DOHH2 (cell line): ENCODE data around the gene PLB1.

ENCODE experiments used
- H3F3A ChIP-seq: fragments of 200-600 bp; sonication (generic), shearing (Covaris generic); 2 replicates; pipeline ENCODE4 v1.6.0; 2016; ENCODE audit warnings: antibody characterized with exemption, mild to moderate bottlenecking; ENCODE audit not compliant: control insufficient read depth, insufficient read depth
- H3K27ac ChIP-seq: fragments of 200-600 bp; sonication (generic); 2 replicates; pipeline ENCODE4 v1.5.1; 2014; ENCODE audit warnings: low read depth, mild to moderate bottlenecking, low read length, moderate library complexity
- H3K27me3 ChIP-seq: fragments of 200-600 bp; sonication (generic); 2 replicates; pipeline ENCODE4 v1.6.1; 2014; ENCODE audit warnings: mild to moderate bottlenecking, low read length, mixed read lengths; ENCODE audit not compliant: control insufficient read depth
- H3K36me3 ChIP-seq: fragments of 200-600 bp; sonication (generic); 2 replicates; pipeline ENCODE4 v1.6.1; 2014; ENCODE audit warnings: mild to moderate bottlenecking, low read length, moderate library complexity, mixed read lengths; ENCODE audit not compliant: control insufficient read depth
- H3K4me1 ChIP-seq: fragments of 200-600 bp; sonication (generic); 2 replicates; pipeline ENCODE4 v1.6.1; 2014; ENCODE audit warnings: mild to moderate bottlenecking, low read length, mixed read lengths; ENCODE audit not compliant: control insufficient read depth
- H3K4me2 ChIP-seq: fragments of 200-600 bp; sonication (generic); 2 replicates; pipeline ENCODE4 v1.6.0; 2014; ENCODE audit warnings: mild to moderate bottlenecking, low read length, moderate library complexity
- H3K4me3 ChIP-seq: fragments of 200-600 bp; sonication (generic); 2 replicates; pipeline ENCODE4 v1.5.1; 2014; ENCODE audit warnings: mild to moderate bottlenecking, low read length, mixed read lengths
- H3K79me2 ChIP-seq: fragments of 200-600 bp; sonication (generic); 2 replicates; pipeline ENCODE4 v1.6.1; 2014; ENCODE audit warnings: mild to moderate bottlenecking, low read length, mixed read lengths; ENCODE audit not compliant: control insufficient read depth
- H3K9me2 ChIP-seq: fragments of 200-600 bp; sonication (generic); replicated peaks from 2 replicates; pipeline ENCODE4 v1.6.1; 2014; ENCODE audit warnings: mild to moderate bottlenecking, low read length, mixed read lengths; ENCODE audit not compliant: control insufficient read depth
- H3K9me3 ChIP-seq: fragments of 200-600 bp; sonication (generic); 2 replicates; pipeline ENCODE4 v1.6.1; 2014; ENCODE audit warnings: antibody characterized with exemption, low read length, mixed read lengths; ENCODE audit not compliant: control insufficient read depth, insufficient read depth
- H4K20me1 ChIP-seq: fragments of 200-600 bp; sonication (generic); 2 replicates; pipeline ENCODE4 v1.6.0; 2014; ENCODE audit warnings: low read depth, mild to moderate bottlenecking, antibody characterized with exemption, low read length, moderate library complexity; ENCODE audit not compliant: control insufficient read depth, insufficient read depth
- CTCF ChIP-seq: fragments of 200-600 bp; sonication (generic); IDR thresholded peaks from one replicate; pipeline ENCODE4 v1.5.1; 2014; ENCODE audit warnings: antibody characterized with exemption, mild to moderate bottlenecking, low read depth, low read length; ENCODE audit not compliant: poor library complexity, severe bottlenecking
- EZH2phosphoT487 ChIP-seq: fragments of 200-600 bp; sonication (generic); IDR thresholded peaks from 2 replicates; pipeline ENCODE4 v1.6.1; 2017; ENCODE audit warnings: borderline replicate concordance, mild to moderate bottlenecking, antibody characterized with exemption, low read length, moderate library complexity, mixed read lengths

The PLB1 gene

GRCh38 chr2:28587526-28588291 is 91.8 kb downstream of the PLB1 start:
- Histone ChIP-seq H4K20me1 (no peaks in the 10 kb centered on the region), H3F3A (no peaks in the 10 kb centered on the region), H3K27ac (no peak overlapping the region), H3K4me1 (peaks cover 5% of the 10 kb centered on the region; the same call in 1 of the 2 replicates), H3K9me3 (no peaks in the 10 kb centered on the region), H3K36me3 (no peaks in the 10 kb centered on the region), H3K4me3 (no peak overlapping the region), H3K9me2 (no peaks in the 10 kb centered on the region), H3K27me3 (peaks cover 11% of the 10 kb centered on the region), H3K4me2 (no peak overlapping the region), H3K79me2 (no peaks in the 10 kb centered on the region)
- TF ChIP-seq CTCF (no peak), EZH2phosphoT487 (no peak)

GRCh38 chr2:28588292-28588670 is 92.4 kb downstream of the PLB1 start:
- H4K20me1 ChIP-seq: no peaks in the 10 kb centered on the region
- no peaks in the 10 kb centered on the region for H3K9me2 ChIP-seq
- no peaks in the 10 kb centered on the region for H3K79me2 ChIP-seq
- no peak overlapping the region for H3K4me2 ChIP-seq
- H3K9me3 ChIP-seq: no peaks in the 10 kb centered on the region
- no peak overlapping the region for H3K27ac ChIP-seq
- H3F3A ChIP-seq: no peaks in the 10 kb centered on the region
- no peak overlapping the region for H3K4me3 ChIP-seq
- TF ChIP-seq CTCF: no peak
- no peak for TF ChIP-seq EZH2phosphoT487
- peaks cover 5% of the 10 kb centered on the region; the same call in 1 of the 2 replicates for H3K4me1 ChIP-seq
- peaks cover 11% of the 10 kb centered on the region for H3K27me3 ChIP-seq
- H3K36me3 ChIP-seq: no peaks in the 10 kb centered on the region

GRCh38 chr2:28589746-28590463 is 94.0 kb downstream of the PLB1 start:
- no peak for TF ChIP-seq CTCF
- Histone ChIP-seq H3K9me3 (no peaks in the 10 kb centered on the region), H3K4me2 (no peak overlapping the region), H4K20me1 (no peaks in the 10 kb centered on the region), H3K4me3 (no peak overlapping the region), H3F3A (no peaks in the 10 kb centered on the region), H3K27ac (no peak overlapping the region), H3K36me3 (no peaks in the 10 kb centered on the region), H3K4me1 (peaks cover 8% of the 10 kb centered on the region), H3K79me2 (no peaks in the 10 kb centered on the region), H3K27me3 (peaks cover 11% of the 10 kb centered on the region), H3K9me2 (no peaks in the 10 kb centered on the region)
